Loucy (cell line): Measurements from ENCODE around the gene TBPL2.

ENCODE experiments used
- H2AFZ ChIP-seq: fragments of 200-600 bp; sonication (generic); 2 replicates; pipeline ENCODE4 v1.6.0; 2016; ENCODE audit warnings: antibody characterized with exemption, mild to moderate bottlenecking, low read length, moderate library complexity
- H3F3A ChIP-seq: fragments of 200-600 bp; 2 replicates; pipeline ENCODE4 v1.6.0; 2016; ENCODE audit warnings: antibody characterized with exemption, low read depth, mild to moderate bottlenecking
- H3K27me3 ChIP-seq: fragments of 200-600 bp; sonication (generic); 2 replicates; pipeline ENCODE4 v1.6.1; 2014; ENCODE audit warnings: low read length, mild to moderate bottlenecking; ENCODE audit not compliant: insufficient read depth, poor library complexity, severe bottlenecking
- H3K36me3 ChIP-seq: fragments of 200-600 bp; sonication (generic); 2 replicates; pipeline ENCODE4 v1.6.1; 2016; ENCODE audit warnings: low read length; ENCODE audit not compliant: insufficient read depth
- H3K4me1 ChIP-seq: fragments of 200-600 bp; sonication (generic); 2 replicates; pipeline ENCODE4 v1.5.1; 2014; ENCODE audit warnings: low read length, mild to moderate bottlenecking; ENCODE audit not compliant: insufficient read depth, poor library complexity, severe bottlenecking
- H3K4me2 ChIP-seq: fragments of 200-600 bp; sonication (generic); 2 replicates; pipeline ENCODE4 v1.6.0; 2014; ENCODE audit warnings: antibody characterized with exemption, low read length, low read depth, mild to moderate bottlenecking; ENCODE audit not compliant: poor library complexity, severe bottlenecking
- H3K4me3 ChIP-seq: fragments of 200-600 bp; sonication (generic); 2 replicates; pipeline ENCODE4 v1.5.1; 2014; ENCODE audit warnings: low read length, mild to moderate bottlenecking, mixed read lengths; ENCODE audit not compliant: poor library complexity, severe bottlenecking
- H3K79me2 ChIP-seq: fragments of 200-600 bp; sonication (generic); 2 replicates; pipeline ENCODE4 v1.6.1; 2014; ENCODE audit warnings: low read length; ENCODE audit not compliant: insufficient read depth
- H3K9ac ChIP-seq: fragments of 200-600 bp; sonication (generic); 2 replicates; pipeline ENCODE4 v1.6.0; 2014; ENCODE audit warnings: mild to moderate bottlenecking, low read depth, low read length, moderate library complexity; ENCODE audit not compliant: poor library complexity, severe bottlenecking
- H3K9me2 ChIP-seq: fragments of 200-600 bp; sonication (generic); replicated peaks from 2 replicates; pipeline ENCODE4 v1.6.1; 2016; ENCODE audit warnings: low read depth, low read length, mixed read lengths
- H3K9me3 ChIP-seq: fragments of 200-600 bp; sonication (generic); 2 replicates; pipeline ENCODE4 v1.6.1; 2014; ENCODE audit warnings: mild to moderate bottlenecking, antibody characterized with exemption, low read length, low read depth; ENCODE audit not compliant: insufficient read depth
- H4K20me1 ChIP-seq: fragments of 200-600 bp; sonication (generic); 2 replicates; pipeline ENCODE4 v1.6.0; 2014; ENCODE audit warnings: antibody characterized with exemption, low read length, mild to moderate bottlenecking; ENCODE audit not compliant: insufficient read depth, poor library complexity, severe bottlenecking
- CTCF ChIP-seq: fragments of 200-600 bp; sonication (generic); conservative IDR thresholded peaks from 2 replicates; pipeline ENCODE4 v1.5.1; 2014; ENCODE audit warnings: mild to moderate bottlenecking, antibody characterized with exemption, low read length
- EZH2phosphoT487 ChIP-seq: fragments of 200-600 bp; IDR thresholded peaks from 2 replicates; pipeline ENCODE4 v1.6.1; 2018; ENCODE audit warnings: antibody characterized with exemption, mild to moderate bottlenecking, moderate library complexity, borderline replicate concordance

Gene TBPL2

GRCh38 chr14:55427439-55427838, 13.0 kb downstream of the TBPL2 start:
- H3F3A ChIP-seq = no peaks in the 10 kb centered on the region
- H3K36me3 ChIP-seq = no peaks in the 10 kb centered on the region
- H3K9me2 ChIP-seq = no peaks in the 10 kb centered on the region
- no peak overlapping the region for H3K9ac ChIP-seq
- H3K4me1 ChIP-seq = peaks cover 11% of the 10 kb centered on the region
- H4K20me1 ChIP-seq = no peaks in the 10 kb centered on the region
- no peaks in the 10 kb centered on the region for H3K27me3 ChIP-seq
- no peaks in the 10 kb centered on the region for H3K9me3 ChIP-seq
- no peak for TF ChIP-seq EZH2phosphoT487
- no peak for TF ChIP-seq CTCF
- no peak overlapping the region for H3K4me3 ChIP-seq
- H3K79me2 ChIP-seq = no peaks in the 10 kb centered on the region
- no peak overlapping the region for H3K4me2 ChIP-seq
- no peak overlapping the region for H2AFZ ChIP-seq

- Histone ChIP-seq H3K79me2 (no peaks in the 10 kb centered on the region), H3K4me2 (no peak overlapping the region), H2AFZ (no peak overlapping the region), H3K9me3 (no peaks in the 10 kb centered on the region), H3K9me2 (no peaks in the 10 kb centered on the region), H4K20me1 (no peaks in the 10 kb centered on the region), H3K4me1 (peaks cover 11% of the 10 kb centered on the region), H3K9ac (no peak overlapping the region), H3K4me3 (no peak overlapping the region), H3K27me3 (no peaks in the 10 kb centered on the region), H3F3A (no peaks in the 10 kb centered on the region), H3K36me3 (no peaks in the 10 kb centered on the region)
- no peak for TF ChIP-seq EZH2phosphoT487
- no peak for TF ChIP-seq CTCF
These were observed 13.5 kb downstream of the TBPL2 start for GRCh38 chr14:55426891-55427290.

DNA sequence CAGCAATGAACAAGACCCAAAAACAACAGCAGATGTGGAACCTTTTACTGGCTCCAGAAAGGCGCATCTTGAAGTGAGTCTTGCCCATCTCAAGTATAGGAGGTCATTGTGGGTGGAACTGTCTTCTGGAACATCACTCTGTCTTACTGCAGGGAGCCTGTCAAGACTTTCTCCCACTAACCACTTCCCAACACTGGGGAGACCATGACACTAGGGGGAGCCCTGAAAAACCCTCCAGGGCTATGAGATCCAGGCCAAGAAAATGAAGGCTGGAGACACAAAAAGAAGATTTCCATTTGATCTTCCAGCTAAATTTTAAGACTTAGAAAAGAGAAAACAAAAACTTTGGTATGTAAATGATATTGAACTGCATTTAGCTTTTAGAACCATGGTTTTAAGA, 15.3 kb downstream of the TBPL2 start:
- Histone ChIP-seq H3K4me1 (peaks cover 11% of the 10 kb centered on the region), H3K4me2 (no peak overlapping the region), H2AFZ (no peak overlapping the region), H3K27me3 (no peaks in the 10 kb centered on the region), H3K4me3 (no peak overlapping the region), H3K79me2 (no peaks in the 10 kb centered on the region), H3K9me2 (no peaks in the 10 kb centered on the region), H3K36me3 (no peaks in the 10 kb centered on the region), H3K9ac (no peak overlapping the region), H3K9me3 (no peaks in the 10 kb centered on the region), H3F3A (no peaks in the 10 kb centered on the region), H4K20me1 (no peaks in the 10 kb centered on the region)
- no peak for TF ChIP-seq CTCF
